ENCODE measurements around the gene ITGB2.

- TF ChIP-seq, protein P1, sequence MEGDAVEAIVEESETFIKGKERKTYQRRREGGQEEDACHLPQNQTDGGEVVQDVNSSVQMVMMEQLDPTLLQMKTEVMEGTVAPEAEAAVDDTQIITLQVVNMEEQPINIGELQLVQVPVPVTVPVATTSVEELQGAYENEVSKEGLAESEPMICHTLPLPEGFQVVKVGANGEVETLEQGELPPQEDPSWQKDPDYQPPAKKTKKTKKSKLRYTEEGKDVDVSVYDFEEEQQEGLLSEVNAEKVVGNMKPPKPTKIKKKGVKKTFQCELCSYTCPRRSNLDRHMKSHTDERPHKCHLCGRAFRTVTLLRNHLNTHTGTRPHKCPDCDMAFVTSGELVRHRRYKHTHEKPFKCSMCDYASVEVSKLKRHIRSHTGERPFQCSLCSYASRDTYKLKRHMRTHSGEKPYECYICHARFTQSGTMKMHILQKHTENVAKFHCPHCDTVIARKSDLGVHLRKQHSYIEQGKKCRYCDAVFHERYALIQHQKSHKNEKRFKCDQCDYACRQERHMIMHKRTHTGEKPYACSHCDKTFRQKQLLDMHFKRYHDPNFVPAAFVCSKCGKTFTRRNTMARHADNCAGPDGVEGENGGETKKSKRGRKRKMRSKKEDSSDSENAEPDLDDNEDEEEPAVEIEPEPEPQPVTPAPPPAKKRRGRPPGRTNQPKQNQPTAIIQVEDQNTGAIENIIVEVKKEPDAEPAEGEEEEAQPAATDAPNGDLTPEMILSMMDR (IDR thresholded peaks at IDR 0.05; ENCODE audit: low read depth, low read length): no peak
- no peak for TF ChIP-seq EZH2phosphoT487 (IDR thresholded peaks at IDR 0.05; ENCODE audit: low read depth)
These were observed 53.9 kb downstream of the ITGB2 start for GRCh38 chr21:44866780-44867179.

All from OCI-LY3 (cell line).